ENCODE measurements around the gene ALK. TPM values are rescaled to one million over a fixed set of nuclear protein-coding genes. Genes with fewer than 3 reads are reported as not detected.

Gene ALK
- polyA plus RNA-seq, 3 donors: not detected

DNA sequence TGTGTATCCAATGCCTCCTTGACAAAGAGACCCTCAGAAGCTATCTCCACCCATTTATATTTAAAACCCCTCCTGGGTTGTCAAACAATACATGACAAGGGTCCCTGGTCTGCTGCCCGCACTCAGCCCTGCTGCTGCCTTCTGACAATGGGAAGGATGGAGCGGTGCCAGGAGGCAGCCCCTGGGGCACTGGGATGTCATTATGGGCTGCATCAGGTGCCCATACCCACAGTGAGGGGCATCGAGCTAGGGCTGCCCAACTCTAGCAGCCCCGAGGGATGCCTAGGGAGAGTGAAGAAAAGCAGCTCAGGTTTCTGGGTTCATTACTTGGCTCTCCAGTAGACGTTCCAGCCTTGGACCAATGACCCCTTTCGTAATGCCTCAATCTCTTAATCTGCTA, 301.7 kb downstream of the ALK start:
- H3K9me3 ChIP-seq (replicated peaks in 1 of 2; ENCODE audit: control insufficient read depth in 1 of 2, insufficient read depth in 1 of 2, low read length in 2 of 2): no peaks in the 10 kb centered on the region
- Mint-ChIP-seq H3K4me1 (no peaks in the 10 kb centered on the region), H3K27ac (no peak overlapping the region), H3K36me3 (no peaks in the 10 kb centered on the region), H3K27me3 (ENCODE audit: low read depth in 3 of 3) (peaks cover 2 to 6% (median 3%) of the 10 kb centered on the region in 3 donors), H3K4me3 (no peak overlapping the region), H3K9me3 (peaks cover 0 to 10% (median 6%) of the 10 kb centered on the region in 7 donors)
- 93% methylated on average over 4 of the region's 6 CpGs for WGBS (ENCODE audit: insufficient coverage)
- TF ChIP-seq, protein P1, sequence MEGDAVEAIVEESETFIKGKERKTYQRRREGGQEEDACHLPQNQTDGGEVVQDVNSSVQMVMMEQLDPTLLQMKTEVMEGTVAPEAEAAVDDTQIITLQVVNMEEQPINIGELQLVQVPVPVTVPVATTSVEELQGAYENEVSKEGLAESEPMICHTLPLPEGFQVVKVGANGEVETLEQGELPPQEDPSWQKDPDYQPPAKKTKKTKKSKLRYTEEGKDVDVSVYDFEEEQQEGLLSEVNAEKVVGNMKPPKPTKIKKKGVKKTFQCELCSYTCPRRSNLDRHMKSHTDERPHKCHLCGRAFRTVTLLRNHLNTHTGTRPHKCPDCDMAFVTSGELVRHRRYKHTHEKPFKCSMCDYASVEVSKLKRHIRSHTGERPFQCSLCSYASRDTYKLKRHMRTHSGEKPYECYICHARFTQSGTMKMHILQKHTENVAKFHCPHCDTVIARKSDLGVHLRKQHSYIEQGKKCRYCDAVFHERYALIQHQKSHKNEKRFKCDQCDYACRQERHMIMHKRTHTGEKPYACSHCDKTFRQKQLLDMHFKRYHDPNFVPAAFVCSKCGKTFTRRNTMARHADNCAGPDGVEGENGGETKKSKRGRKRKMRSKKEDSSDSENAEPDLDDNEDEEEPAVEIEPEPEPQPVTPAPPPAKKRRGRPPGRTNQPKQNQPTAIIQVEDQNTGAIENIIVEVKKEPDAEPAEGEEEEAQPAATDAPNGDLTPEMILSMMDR (IDR thresholded peaks at IDR 0.05): no peak
- no peak overlapping the region for H2AFZ ChIP-seq (ENCODE audit: insufficient read depth, low read depth, low read length, poor library complexity, severe bottlenecking)
- no peaks in the 10 kb centered on the region for H4K20me1 ChIP-seq (ENCODE audit: insufficient read depth, low read length)
- H3K9ac ChIP-seq (ENCODE audit: insufficient read depth, low read length, poor library complexity, severe bottlenecking): no peak overlapping the region
- H3K27ac ChIP-seq (ENCODE audit: low read depth in 1 of 2, low read length in 2 of 2): no peak overlapping the region
- H3K79me2 ChIP-seq (ENCODE audit: insufficient read depth, low read length): no peaks in the 10 kb centered on the region
- H3K4me1 ChIP-seq (ENCODE audit: control insufficient read depth in 1 of 2, insufficient read depth in 2 of 2, low read length in 2 of 2): no peaks in the 10 kb centered on the region
- H3K4me2 ChIP-seq (replicated peaks; ENCODE audit: extremely low read depth, low read length, poor library complexity, severe bottlenecking): no peak overlapping the region
- no peak overlapping the region for H3K4me3 ChIP-seq (replicated peaks in 1 of 3; ENCODE audit: low read depth in 2 of 3, low read length in 3 of 3)
- H3K27me3 ChIP-seq (ENCODE audit: control insufficient read depth in 2 of 2, insufficient read depth in 2 of 2, low read length in 2 of 2): no peaks in the 10 kb centered on the region
- intact Hi-C loops (cut with micrococcal nuclease): no loop called here
- H3K36me3 ChIP-seq (replicated peaks in 1 of 2; ENCODE audit: control insufficient read depth in 1 of 2, insufficient read depth in 2 of 2, low read length in 2 of 2): no peaks in the 10 kb centered on the region
- no peak for DNase-seq

DNA sequence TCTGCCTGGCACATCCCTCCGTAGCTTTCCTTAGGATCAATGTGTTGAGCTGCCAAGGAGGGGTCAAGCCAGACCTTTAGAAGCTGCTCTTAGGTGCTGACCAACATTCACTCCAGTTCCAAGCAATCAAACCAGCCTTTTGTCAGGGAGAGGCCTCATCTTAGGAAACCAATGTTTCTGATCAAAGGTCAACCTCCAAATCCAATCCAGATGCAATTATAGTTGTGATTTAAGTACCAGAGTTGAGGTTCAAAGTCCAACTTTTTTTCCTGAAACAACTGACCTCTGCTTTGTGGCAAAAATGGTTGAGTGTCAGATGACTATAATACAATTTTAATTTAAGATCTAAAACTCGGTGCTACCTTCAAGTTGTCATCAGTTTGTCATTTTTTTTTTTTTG, 303.4 kb downstream of the ALK start:
- intact Hi-C loops (cut with micrococcal nuclease): no loop called here
- Mint-ChIP-seq H3K36me3 (no peaks in the 10 kb centered on the region), H3K4me1 (no peaks in the 10 kb centered on the region), H3K4me3 (no peak overlapping the region), H3K27me3 (ENCODE audit: low read depth in 3 of 3) (peaks cover 2 to 4% (median 3%) of the 10 kb centered on the region in 3 donors), H3K9me3 (peaks cover 0 to 13% (median 6%) of the 10 kb centered on the region in 7 donors), H3K27ac (no peak overlapping the region)
- Histone ChIP-seq H3K79me2 (ENCODE audit: insufficient read depth, low read length) (no peaks in the 10 kb centered on the region), H3K9ac (ENCODE audit: insufficient read depth, low read length, poor library complexity, severe bottlenecking) (no peak overlapping the region), H3K27ac (ENCODE audit: low read depth in 1 of 2, low read length in 2 of 2) (no peak overlapping the region), H4K20me1 (ENCODE audit: insufficient read depth, low read length) (no peaks in the 10 kb centered on the region), H3K4me1 (ENCODE audit: control insufficient read depth in 1 of 2, insufficient read depth in 2 of 2, low read length in 2 of 2) (no peaks in the 10 kb centered on the region), H3K4me2 (replicated peaks; ENCODE audit: extremely low read depth, low read length, poor library complexity, severe bottlenecking) (no peak overlapping the region), H2AFZ (ENCODE audit: insufficient read depth, low read depth, low read length, poor library complexity, severe bottlenecking) (no peak overlapping the region), H3K36me3 (replicated peaks in 1 of 2; ENCODE audit: control insufficient read depth in 1 of 2, insufficient read depth in 2 of 2, low read length in 2 of 2) (no peaks in the 10 kb centered on the region), H3K27me3 (ENCODE audit: control insufficient read depth in 2 of 2, insufficient read depth in 2 of 2, low read length in 2 of 2) (no peaks in the 10 kb centered on the region), H3K4me3 (replicated peaks in 1 of 3; ENCODE audit: low read depth in 2 of 3, low read length in 3 of 3) (no peak overlapping the region), H3K9me3 (replicated peaks in 1 of 2; ENCODE audit: control insufficient read depth in 1 of 2, insufficient read depth in 1 of 2, low read length in 2 of 2) (no peaks in the 10 kb centered on the region)
- no peak for DNase-seq
- TF ChIP-seq, protein P1 (IDR thresholded peaks at IDR 0.05): no peak
- 80% methylated on average over 1 of the region's 2 CpGs for WGBS (ENCODE audit: insufficient coverage)

Data from CD14-positive monocyte (primary cell).